ENCODE results near the gene LENG9.
A peak's percentile ranks its signal among the peaks of the same experiment; 100 is the strongest.

LENG9 gene

GRCh38 chr19:54439174-54439851 lies 24.3 kb downstream of the LENG9 start:
- no peak for DNase-seq (ENCODE audit: low read depth in 3 of 3)

GRCh38 chr19:54436628-54437252 lies 26.8 kb downstream of the LENG9 start:
- no peak for DNase-seq (ENCODE audit: low read depth in 3 of 3)

GRCh38 chr19:54436031-54436523 lies 27.5 kb downstream of the LENG9 start:
- no peak for DNase-seq (ENCODE audit: low read depth in 3 of 3)

GRCh38 chr19:54435551-54436016 lies 28.0 kb downstream of the LENG9 start:
- DNase-seq (ENCODE audit: low read depth in 3 of 3) = no peak

- no peak for DNase-seq (ENCODE audit: low read depth in 3 of 3)
Observed at GRCh38 chr19:54434873-54435214, 28.7 kb downstream of the LENG9 start.

- DNase-seq (ENCODE audit: low read depth in 3 of 3) = no peak
Observed at GRCh38 chr19:54434112-54434872, 29.3 kb downstream of the LENG9 start.

GRCh38 chr19:54433697-54434096 lies 29.9 kb downstream of the LENG9 start:
- DNase-seq (ENCODE audit: low read depth in 3 of 3) = no peak

- no peak for DNase-seq (ENCODE audit: low read depth in 3 of 3)
Observed at GRCh38 chr19:54432144-54432738, 31.3 kb downstream of the LENG9 start.

- no peak for DNase-seq (ENCODE audit: low read depth in 3 of 3)
Observed at GRCh38 chr19:54431255-54431838, 32.2 kb downstream of the LENG9 start.

- DNase-seq (ENCODE audit: low read depth in 3 of 3) = peak; percentile 20 to 37 (median 30)
Observed at GRCh38 chr19:54430306-54431254, 33.0 kb downstream of the LENG9 start.

- DNase-seq (ENCODE audit: low read depth in 3 of 3) = no peak
Observed at GRCh38 chr19:54429545-54430227, 33.9 kb downstream of the LENG9 start.

GRCh38 chr19:54429176-54429495 lies 34.4 kb downstream of the LENG9 start:
- DNase-seq (ENCODE audit: low read depth in 3 of 3) = no peak

- no peak for DNase-seq (ENCODE audit: low read depth in 3 of 3)
Observed at GRCh38 chr19:54428323-54429175, 35.0 kb downstream of the LENG9 start.

- no peak for DNase-seq (ENCODE audit: low read depth in 3 of 3)
Observed at GRCh38 chr19:54427586-54427985, 36.0 kb downstream of the LENG9 start.

GRCh38 chr19:54426291-54426931 lies 37.2 kb downstream of the LENG9 start:
- no peak for DNase-seq (ENCODE audit: low read depth in 3 of 3)

GRCh38 chr19:54425382-54425723 lies 38.2 kb downstream of the LENG9 start:
- DNase-seq (ENCODE audit: low read depth in 3 of 3) = no peak

- DNase-seq (ENCODE audit: low read depth in 3 of 3) = no peak
Observed at GRCh38 chr19:54424660-54425381, 38.8 kb downstream of the LENG9 start.

GRCh38 chr19:54424201-54424600 lies 39.4 kb downstream of the LENG9 start:
- no peak for DNase-seq (ENCODE audit: low read depth in 3 of 3)

Data from stimulated activated CD4-positive, alpha-beta T cell treated with anti-CD3 and anti-CD28 coated beads, TNF-alpha, amount 100 ng/mL, for 4 hours (primary cell).